ENCODE results near the gene MTERF2. TPM values are rescaled to one million over a fixed set of nuclear protein-coding genes. Genes with fewer than 3 reads are reported as not detected.

MTERF2 gene
- 5.4 and 7.6 TPM in 2 replicates for total RNA-seq

GRCh38 chr12:106986625-106987389, at the start of gene MTERF2:
MTERF2 (minus strand) TSS chr12:106987146; CDS start chr12:106978714, 8,432 bp downstream.

DNA sequence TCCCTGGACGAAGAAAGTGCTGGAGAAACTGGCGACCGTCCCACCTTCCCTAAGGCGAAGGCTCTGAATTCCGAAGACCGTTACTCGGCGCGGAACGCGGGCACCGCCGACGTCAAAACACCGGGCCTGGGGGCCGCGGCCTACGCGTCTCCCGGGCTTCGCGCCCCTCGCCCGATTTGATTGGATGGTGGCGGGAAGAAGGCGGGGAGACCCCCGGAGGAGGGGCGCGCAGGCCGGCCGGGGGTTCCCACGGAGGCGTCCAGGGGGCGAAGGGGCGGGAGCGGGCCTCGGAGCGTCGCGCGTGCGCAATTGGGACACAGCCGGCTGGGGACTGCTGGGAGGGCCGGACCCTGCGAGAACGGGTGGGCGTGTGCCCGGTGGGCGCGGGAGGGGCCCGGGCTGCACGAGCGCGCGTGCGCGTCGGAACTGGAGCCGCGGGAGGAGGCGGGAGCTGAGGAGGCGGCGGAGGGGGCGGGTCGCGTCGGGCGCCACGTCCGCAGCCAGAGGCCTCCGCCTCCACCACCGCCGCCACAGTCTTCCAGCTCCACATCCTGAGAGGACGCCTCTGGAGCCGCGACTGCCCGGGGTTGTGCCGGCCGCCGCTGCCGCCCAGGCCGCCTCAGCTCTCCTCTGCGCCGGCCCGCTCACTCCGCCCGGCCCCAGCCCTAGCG, 31.4 kb downstream of the MTERF2 start, which contains the start of gene TMEM263:
TMEM263 (plus strand) TSS at position 531 of the 671 bp plus-strand sequence. CDS start 11,210 bp downstream, outside the sequence.

Other genes starting within 250 kb of the MTERF2 start
- gene RIC8B, start 212.5 kb downstream of the MTERF2 start, total RNA-seq = 9.8 and 13.6 TPM in 2 replicates
- 41.1 and 46.0 TPM in 2 replicates for gene TMEM263, start 31.2 kb downstream of the MTERF2 start, total RNA-seq
- 11.1 and 14.3 TPM in 2 replicates for gene CRY1, start 106.4 kb upstream of the MTERF2 start, total RNA-seq

Data from dermis lymphatic vessel endothelial cell (primary cell).